GM10266 (cell line): ENCODE data around the gene MRPL45.
"Not testable (repeated sequence)": the region's sequence is repeated elsewhere in the genome, so short reads cannot be mapped to it uniquely, and the experiment has no call there.

Source experiments
- DNase-seq: peaks from one replicate; pipeline ENCODE4 v3.0.0; 2012; ENCODE audit errors: extremely low spot score
- TF ChIP-seq, protein P1 (sequence below): IDR thresholded peaks from 2 replicates; pipeline ENCODE4 v1.5.1; 2012; ENCODE audit warnings: mild to moderate bottlenecking, low read depth; ENCODE audit not compliant: control insufficient read depth, insufficient read depth; ENCODE audit errors: missing control alignments

MRPL45 gene

DNA sequence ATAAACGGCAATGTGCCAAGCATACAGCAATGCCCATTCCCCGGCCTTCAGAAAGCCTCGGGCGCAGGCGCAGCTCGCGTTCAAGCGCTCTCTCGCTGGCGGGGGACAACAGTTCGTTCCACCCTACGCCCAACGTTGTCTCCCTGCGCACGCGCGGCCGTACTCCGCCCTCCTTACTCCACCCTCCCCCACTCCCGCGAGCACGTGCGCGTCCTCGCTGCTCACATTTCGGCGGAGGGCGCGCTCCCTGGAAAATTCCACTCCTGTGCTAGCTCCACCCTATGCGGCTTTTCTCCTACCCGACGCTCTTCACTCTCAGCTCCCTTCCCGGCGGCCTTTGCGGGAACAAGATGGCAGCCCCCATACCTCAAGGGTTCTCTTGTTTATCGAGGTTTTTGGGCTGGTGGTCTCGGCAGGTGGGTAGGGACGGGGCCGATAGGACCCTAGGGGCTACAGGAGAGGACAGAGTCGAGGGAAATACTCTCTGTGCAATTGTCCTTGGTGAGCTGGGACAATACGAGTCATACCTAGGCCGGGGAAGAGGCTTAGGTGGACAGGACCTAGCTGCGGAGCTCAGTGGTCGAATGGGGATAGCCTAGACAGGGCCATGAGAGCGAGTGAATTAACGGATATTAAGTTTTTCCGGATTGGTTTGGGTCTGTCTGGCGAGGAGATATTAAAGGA lies at the start of gene MRPL45:
Gene MRPL45 (plus strand): TSS at position 335 of the 684 bp plus-strand sequence. CDS start 16 bp downstream, at position 351.
- DNase-seq, result peak; percentile 86

GRCh38 chr17:38253191-38253590 lies 43.8 kb upstream of the MRPL45 start:
- DNase-seq, result not testable (repeated sequence)

- DNase-seq, result not testable (repeated sequence)
These were observed 42.6 kb upstream of the MRPL45 start for GRCh38 chr17:38254357-38254756.

- peak; percentile 91 for DNase-seq
These were observed 39.9 kb upstream of the MRPL45 start for GRCh38 chr17:38257013-38257621.

GRCh38 chr17:38265974-38266506 lies 30.9 kb upstream of the MRPL45 start:
- not testable (repeated sequence) for DNase-seq

- DNase-seq, result not testable (repeated sequence)
These were observed 30.4 kb upstream of the MRPL45 start for GRCh38 chr17:38266571-38266970.

DNA sequence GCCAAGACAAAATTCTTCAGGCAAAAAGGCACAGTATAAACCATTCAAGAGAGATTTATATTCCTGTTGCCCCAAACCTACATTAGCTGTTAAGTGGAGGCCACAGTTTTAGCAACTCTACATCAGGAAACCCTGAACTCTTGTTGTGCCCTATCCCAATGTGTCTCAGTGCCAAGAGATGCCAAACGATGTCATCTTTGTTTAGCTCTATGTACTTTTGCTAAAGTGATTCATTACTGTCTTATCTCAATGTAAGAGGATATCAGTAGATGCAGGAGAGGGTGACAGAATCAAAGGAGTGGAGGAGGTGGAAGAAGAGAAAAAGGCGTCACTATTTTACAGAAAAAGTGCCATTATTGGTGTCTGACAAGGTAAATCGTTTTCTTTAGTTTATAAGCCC lies 28.8 kb upstream of the MRPL45 start:
- DNase-seq, result not testable (repeated sequence)

- DNase-seq, result not testable (repeated sequence)
These were observed 27.9 kb upstream of the MRPL45 start for GRCh38 chr17:38269045-38269444.

DNA sequence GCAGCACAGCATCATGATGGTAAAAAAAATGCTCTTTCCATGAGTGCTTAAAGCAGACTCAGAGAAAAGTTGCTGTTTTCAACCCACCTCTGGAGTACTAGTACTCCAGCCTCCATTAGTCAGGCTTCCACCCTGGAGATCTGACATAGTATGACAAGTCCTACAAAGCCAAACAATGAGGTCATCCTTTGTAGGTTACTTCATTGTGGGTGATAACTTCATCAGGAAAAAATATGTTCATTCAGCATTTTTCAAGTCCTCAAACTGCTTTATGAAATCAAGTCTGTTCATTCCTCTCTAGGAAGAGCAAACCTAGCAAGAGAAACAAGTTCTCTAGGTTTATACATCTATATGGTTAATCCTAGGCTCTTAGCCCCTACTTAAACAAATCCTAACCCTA lies 27.4 kb upstream of the MRPL45 start:
- DNase-seq, result not testable (repeated sequence)

DNA sequence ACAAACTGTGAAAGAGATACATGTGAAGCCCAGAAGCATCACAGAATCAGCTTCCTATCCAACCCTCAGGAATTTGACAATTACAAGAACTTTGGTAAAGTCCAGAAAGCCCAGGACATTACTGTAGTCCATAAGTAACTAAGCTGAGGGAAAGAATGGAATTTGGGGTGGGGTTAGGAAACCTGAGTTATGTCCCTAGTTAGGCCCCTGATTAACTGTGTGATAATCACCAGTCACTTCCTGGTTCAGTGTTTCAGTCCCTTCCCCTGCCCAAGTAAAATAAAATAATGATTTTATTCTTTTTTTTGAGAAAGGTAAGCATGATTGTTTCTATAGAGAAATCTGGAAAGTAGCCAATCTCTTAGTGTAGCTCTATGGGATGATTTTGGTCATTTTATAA lies 11.0 kb upstream of the MRPL45 start:
- DNase-seq, result not testable (repeated sequence)

- not testable (repeated sequence) for DNase-seq
These were observed 10.4 kb upstream of the MRPL45 start for GRCh38 chr17:38286501-38287091.

- DNase-seq, result not testable (repeated sequence)
These were observed 8.6 kb upstream of the MRPL45 start for GRCh38 chr17:38288217-38288827.

DNA sequence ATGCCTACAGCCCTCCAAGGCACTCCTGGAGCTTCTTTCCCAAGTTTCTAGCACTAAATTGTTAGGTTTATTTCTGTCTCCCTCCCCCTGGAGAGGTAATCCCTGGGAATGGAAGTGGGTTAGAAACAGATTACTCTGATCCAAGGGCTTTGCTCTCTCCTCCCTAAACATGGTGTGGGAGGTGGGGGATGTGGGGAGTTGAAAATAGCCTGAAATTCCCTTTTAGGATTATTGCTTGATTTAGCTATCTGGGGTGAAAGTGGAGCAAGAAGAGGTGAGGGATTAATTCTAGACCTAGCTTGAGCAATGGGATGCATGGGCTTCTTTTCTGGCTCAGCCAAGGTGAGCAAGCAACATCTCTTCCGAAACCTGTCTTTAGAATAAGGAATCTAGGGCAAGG lies 7.2 kb upstream of the MRPL45 start:
- not testable (repeated sequence) for DNase-seq

DNA sequence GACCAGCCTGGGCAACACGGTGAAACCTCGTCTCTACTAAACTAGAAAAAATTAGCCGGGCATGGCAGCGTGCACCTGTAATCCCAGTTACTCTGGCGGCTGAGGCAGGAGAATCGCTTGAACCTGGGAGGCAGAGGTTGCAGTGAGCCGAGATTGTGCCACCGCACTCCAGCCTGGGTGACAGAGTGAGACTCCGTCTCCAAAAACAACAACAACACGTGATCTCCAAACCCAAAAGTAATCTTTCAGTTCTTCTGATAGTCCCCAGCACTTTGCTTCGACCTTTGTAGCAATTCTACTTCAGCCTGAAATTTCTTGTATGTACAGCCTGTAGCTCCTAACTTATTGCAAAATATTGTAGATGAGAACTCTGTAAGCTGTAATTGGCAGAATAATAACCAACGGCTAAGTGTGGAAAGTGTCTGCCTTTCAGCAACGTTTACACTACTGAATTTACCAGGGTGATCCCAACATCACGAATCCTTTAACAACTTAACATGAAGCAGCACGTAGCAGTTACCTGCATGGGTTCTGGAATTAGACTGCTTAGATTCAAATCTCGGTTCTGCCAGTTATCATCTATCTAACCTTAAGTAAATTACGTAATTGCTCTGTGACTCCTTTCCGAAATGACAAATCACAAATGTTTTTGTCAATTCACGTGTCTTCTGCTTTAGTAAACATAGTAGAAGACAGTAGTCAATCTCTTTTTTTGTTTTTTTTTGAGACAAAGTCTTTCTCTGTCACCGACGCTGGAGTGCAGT lies 1.2 kb upstream of the MRPL45 start:
- not testable (repeated sequence) for DNase-seq

DNA sequence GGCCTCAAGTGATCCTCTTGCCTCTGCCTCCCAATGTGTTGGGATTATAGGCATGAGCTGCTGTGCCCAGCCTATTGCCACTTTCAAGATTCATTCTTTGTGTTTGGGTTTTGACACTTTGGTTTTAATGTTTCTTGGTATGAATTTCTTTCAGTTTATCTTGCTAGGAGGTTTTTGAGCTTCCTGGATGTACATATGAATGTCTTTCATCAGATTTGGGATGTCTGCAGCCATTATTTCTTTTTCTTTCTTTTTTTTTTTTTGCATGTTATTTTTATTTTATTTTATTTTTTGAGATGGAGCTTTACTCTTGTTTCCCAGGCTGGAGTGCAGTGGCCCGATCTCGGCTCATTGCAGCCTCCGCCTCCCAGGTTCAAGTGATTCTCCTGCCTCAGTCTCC lies 18.5 kb downstream of the MRPL45 start:
- TF ChIP-seq, protein P1, sequence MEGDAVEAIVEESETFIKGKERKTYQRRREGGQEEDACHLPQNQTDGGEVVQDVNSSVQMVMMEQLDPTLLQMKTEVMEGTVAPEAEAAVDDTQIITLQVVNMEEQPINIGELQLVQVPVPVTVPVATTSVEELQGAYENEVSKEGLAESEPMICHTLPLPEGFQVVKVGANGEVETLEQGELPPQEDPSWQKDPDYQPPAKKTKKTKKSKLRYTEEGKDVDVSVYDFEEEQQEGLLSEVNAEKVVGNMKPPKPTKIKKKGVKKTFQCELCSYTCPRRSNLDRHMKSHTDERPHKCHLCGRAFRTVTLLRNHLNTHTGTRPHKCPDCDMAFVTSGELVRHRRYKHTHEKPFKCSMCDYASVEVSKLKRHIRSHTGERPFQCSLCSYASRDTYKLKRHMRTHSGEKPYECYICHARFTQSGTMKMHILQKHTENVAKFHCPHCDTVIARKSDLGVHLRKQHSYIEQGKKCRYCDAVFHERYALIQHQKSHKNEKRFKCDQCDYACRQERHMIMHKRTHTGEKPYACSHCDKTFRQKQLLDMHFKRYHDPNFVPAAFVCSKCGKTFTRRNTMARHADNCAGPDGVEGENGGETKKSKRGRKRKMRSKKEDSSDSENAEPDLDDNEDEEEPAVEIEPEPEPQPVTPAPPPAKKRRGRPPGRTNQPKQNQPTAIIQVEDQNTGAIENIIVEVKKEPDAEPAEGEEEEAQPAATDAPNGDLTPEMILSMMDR, result no peak
- no peak for DNase-seq
